NCI-H1048 (cell line): ENCODE data around the gene SYNGR3.

ENCODE experiments used
- DNase-seq: peaks from one replicate; lab custom pipeline; 2025; lab: John Stamatoyannopoulos, UW

The SYNGR3 gene

GRCh38 chr16:2042171-2042985, 52.6 kb downstream of the SYNGR3 start:
- DNase-seq = no peak

- DNase-seq = no peak
Measured at GRCh38 chr16:2042986-2043666, 53.4 kb downstream of the SYNGR3 start.
